ENCODE results near the gene DDX51. TPM values are rescaled to one million over a fixed set of nuclear protein-coding genes. Genes with fewer than 3 reads are reported as not detected.

Gene DDX51
- total and polyA plus RNA-seq, 2 experiments from 2014 or later: 12.4 to 18.3 TPM

DNA sequence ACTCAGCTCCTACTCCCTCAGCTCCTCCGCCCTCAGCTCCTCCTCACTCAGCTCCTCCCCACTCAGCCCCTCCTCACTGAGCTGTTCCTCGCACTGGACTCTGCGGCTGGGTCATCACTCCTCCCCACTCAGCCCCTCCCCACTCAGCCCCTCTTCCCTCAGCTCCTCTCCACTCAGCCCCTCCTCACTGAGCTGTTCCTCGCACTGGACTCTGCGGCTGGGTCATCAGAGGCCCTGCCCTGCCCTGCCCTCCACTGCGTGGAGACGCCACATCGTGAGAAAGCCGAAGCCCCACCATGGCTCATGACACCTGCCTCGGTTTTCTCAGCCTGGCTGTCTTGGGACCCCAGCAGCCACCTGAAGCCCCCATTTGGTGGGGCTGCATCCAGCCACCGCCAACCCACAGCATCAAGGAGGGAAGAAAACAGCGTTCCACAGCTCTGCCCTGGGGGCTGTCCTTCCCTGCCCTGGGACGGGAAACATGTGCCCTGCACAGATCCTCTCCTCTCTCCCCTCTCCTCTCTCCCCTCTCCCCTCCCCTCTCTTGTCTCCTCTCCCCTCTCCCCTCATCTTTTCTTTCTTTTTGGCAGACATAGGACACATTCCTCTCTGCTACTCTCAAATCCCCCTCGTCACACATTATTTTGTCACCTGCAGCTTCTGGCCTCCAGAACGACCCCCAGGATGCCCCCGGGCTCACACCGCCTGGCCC lies 17.8 kb upstream of the DDX51 start:
- no peaks in the 10 kb centered on the region; the same call in 1 of the 3 replicates for H3K36me3 Mint-ChIP-seq (ENCODE audit: low read depth)
- no peak overlapping the region for H2AFZ ChIP-seq
- DNase-seq (ENCODE audit: low spot score) (no peak), ATAC-seq (peak; percentile 16; the same call in 1 of the 3 replicates)
- no peak for TF ChIP-seq CREB1 (CRISPR knock-in tag; IDR thresholded peaks at IDR 0.05; ENCODE audit: low read depth)
- TF ChIP-seq EZH2 (IDR thresholded peaks at IDR 0.05; ENCODE audit: low read depth, unreplicated experiment): no peak
- TF ChIP-seq JUNB (IDR thresholded peaks at IDR 0.05; ENCODE audit: unreplicated experiment): no peak
- TF ChIP-seq, protein P1, sequence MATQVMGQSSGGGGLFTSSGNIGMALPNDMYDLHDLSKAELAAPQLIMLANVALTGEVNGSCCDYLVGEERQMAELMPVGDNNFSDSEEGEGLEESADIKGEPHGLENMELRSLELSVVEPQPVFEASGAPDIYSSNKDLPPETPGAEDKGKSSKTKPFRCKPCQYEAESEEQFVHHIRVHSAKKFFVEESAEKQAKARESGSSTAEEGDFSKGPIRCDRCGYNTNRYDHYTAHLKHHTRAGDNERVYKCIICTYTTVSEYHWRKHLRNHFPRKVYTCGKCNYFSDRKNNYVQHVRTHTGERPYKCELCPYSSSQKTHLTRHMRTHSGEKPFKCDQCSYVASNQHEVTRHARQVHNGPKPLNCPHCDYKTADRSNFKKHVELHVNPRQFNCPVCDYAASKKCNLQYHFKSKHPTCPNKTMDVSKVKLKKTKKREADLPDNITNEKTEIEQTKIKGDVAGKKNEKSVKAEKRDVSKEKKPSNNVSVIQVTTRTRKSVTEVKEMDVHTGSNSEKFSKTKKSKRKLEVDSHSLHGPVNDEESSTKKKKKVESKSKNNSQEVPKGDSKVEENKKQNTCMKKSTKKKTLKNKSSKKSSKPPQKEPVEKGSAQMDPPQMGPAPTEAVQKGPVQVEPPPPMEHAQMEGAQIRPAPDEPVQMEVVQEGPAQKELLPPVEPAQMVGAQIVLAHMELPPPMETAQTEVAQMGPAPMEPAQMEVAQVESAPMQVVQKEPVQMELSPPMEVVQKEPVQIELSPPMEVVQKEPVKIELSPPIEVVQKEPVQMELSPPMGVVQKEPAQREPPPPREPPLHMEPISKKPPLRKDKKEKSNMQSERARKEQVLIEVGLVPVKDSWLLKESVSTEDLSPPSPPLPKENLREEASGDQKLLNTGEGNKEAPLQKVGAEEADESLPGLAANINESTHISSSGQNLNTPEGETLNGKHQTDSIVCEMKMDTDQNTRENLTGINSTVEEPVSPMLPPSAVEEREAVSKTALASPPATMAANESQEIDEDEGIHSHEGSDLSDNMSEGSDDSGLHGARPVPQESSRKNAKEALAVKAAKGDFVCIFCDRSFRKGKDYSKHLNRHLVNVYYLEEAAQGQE (IDR thresholded peaks at IDR 0.05; ENCODE audit: unreplicated experiment): no peak
- TF ChIP-seq ZNF462 (CRISPR knock-in tag; IDR thresholded peaks at IDR 0.05): no peak
- TF ChIP-seq ZNF331 (CRISPR knock-in tag; IDR thresholded peaks at IDR 0.05; ENCODE audit: low read depth): no peak
- no peak for TF ChIP-seq EZH2phosphoT487 (IDR thresholded peaks at IDR 0.05; ENCODE audit: unreplicated experiment)
- no peak for TF ChIP-seq NANOG (IDR thresholded peaks at IDR 0.05; ENCODE audit: borderline replicate concordance)
- TF ChIP-seq POLR2AphosphoS5 (IDR thresholded peaks at IDR 0.05; ENCODE audit: low read depth): no peak
- TF ChIP-seq, protein P2, sequence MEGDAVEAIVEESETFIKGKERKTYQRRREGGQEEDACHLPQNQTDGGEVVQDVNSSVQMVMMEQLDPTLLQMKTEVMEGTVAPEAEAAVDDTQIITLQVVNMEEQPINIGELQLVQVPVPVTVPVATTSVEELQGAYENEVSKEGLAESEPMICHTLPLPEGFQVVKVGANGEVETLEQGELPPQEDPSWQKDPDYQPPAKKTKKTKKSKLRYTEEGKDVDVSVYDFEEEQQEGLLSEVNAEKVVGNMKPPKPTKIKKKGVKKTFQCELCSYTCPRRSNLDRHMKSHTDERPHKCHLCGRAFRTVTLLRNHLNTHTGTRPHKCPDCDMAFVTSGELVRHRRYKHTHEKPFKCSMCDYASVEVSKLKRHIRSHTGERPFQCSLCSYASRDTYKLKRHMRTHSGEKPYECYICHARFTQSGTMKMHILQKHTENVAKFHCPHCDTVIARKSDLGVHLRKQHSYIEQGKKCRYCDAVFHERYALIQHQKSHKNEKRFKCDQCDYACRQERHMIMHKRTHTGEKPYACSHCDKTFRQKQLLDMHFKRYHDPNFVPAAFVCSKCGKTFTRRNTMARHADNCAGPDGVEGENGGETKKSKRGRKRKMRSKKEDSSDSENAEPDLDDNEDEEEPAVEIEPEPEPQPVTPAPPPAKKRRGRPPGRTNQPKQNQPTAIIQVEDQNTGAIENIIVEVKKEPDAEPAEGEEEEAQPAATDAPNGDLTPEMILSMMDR (conservative IDR thresholded peaks at IDR 0.05; ENCODE audit: low read depth in 2 of 2): no peak
- TF ChIP-seq STAT1 (IDR thresholded peaks at IDR 0.05; ENCODE audit: unreplicated experiment): no peak
- H3F3A ChIP-seq (replicated peaks; ENCODE audit: low read depth): peaks cover 11% of the 10 kb centered on the region
- H3K36me3 ChIP-seq (ENCODE audit: insufficient read depth): no peaks in the 10 kb centered on the region
- no peaks in the 10 kb centered on the region for H3K27me3 ChIP-seq (ENCODE audit: insufficient read depth)
- peaks cover 10% of the 10 kb centered on the region for H3K9me3 Mint-ChIP-seq
- no peaks in the 10 kb centered on the region for H4K20me1 ChIP-seq (replicated peaks; ENCODE audit: insufficient read depth)
- H3K79me2 ChIP-seq (replicated peaks; ENCODE audit: insufficient read depth): no peaks in the 10 kb centered on the region
- no peaks in the 10 kb centered on the region for H3K9me2 ChIP-seq (ENCODE audit: insufficient read depth)
- no peak overlapping the region for H3K27ac ChIP-seq (ENCODE audit: low read depth)
- H3K27me3 Mint-ChIP-seq (ENCODE audit: insufficient read depth, low read depth, poor library complexity): peaks cover 16% of the 10 kb centered on the region
- H3K4me3 ChIP-seq: no peak overlapping the region
- H3K4me3 Mint-ChIP-seq: no peak overlapping the region
- no peak overlapping the region for H3K27ac Mint-ChIP-seq
- H3K4me2 ChIP-seq: no peak overlapping the region
- H3K4me1 ChIP-seq (ENCODE audit: insufficient read depth): no peaks in the 10 kb centered on the region
- no peaks in the 10 kb centered on the region for H3K4me1 Mint-ChIP-seq

All from GM23338 (cell line).